ENCODE measurements around the gene C16orf78.

Gene C16orf78

GRCh38 chr16:49428808-49429207 is 55.2 kb downstream of the C16orf78 start:
- DNase-seq (ENCODE audit: low read depth, low spot score) = no peak
- Histone ChIP-seq H3K36me3 (ENCODE audit: control insufficient read depth, insufficient read depth, low read length) (no peaks in the 10 kb centered on the region), H3K4me3 (ENCODE audit: low read length) (no peak overlapping the region), H3K4me1 (ENCODE audit: control insufficient read depth, insufficient read depth, low read length) (no peaks in the 10 kb centered on the region), H3K27me3 (ENCODE audit: control insufficient read depth, insufficient read depth, low read length) (0 out of 2 replicates have a peak, but pooled peaks cover 2% of the 10 kb centered on the region), H3K27ac (ENCODE audit: low read length) (no peak overlapping the region), H3K9me3 (ENCODE audit: control insufficient read depth, insufficient read depth, low read length) (no peaks in the 10 kb centered on the region)
- no CpG with 5 or more reads among the region's 2 CpGs for WGBS (ENCODE audit: insufficient coverage, insufficient read length)

GRCh38 chr16:49431040-49431439 is 57.4 kb downstream of the C16orf78 start:
- DNase-seq (ENCODE audit: low read depth, low spot score) = no peak
- no peaks in the 10 kb centered on the region for H3K9me3 ChIP-seq (ENCODE audit: control insufficient read depth, insufficient read depth, low read length)
- no peaks in the 10 kb centered on the region for H3K36me3 ChIP-seq (ENCODE audit: control insufficient read depth, insufficient read depth, low read length)
- no peak overlapping the region for H3K27ac ChIP-seq (ENCODE audit: low read length)
- no CpG with 5 or more reads among the region's 9 CpGs for WGBS (ENCODE audit: insufficient coverage, insufficient read length)
- 0 out of 2 replicates have a peak, but pooled peaks cover 2% of the 10 kb centered on the region for H3K27me3 ChIP-seq (ENCODE audit: control insufficient read depth, insufficient read depth, low read length)
- H3K4me3 ChIP-seq (ENCODE audit: low read length) = no peak overlapping the region
- H3K4me1 ChIP-seq (ENCODE audit: control insufficient read depth, insufficient read depth, low read length) = no peaks in the 10 kb centered on the region

GRCh38 chr16:49431591-49432290 is 58.1 kb downstream of the C16orf78 start:
- H3K4me3 ChIP-seq (ENCODE audit: low read length) = no peak overlapping the region
- no peaks in the 10 kb centered on the region for H3K4me1 ChIP-seq (ENCODE audit: control insufficient read depth, insufficient read depth, low read length)
- H3K36me3 ChIP-seq (ENCODE audit: control insufficient read depth, insufficient read depth, low read length) = no peaks in the 10 kb centered on the region
- no peaks in the 10 kb centered on the region for H3K9me3 ChIP-seq (ENCODE audit: control insufficient read depth, insufficient read depth, low read length)
- no peak for DNase-seq (ENCODE audit: low read depth, low spot score)
- 0 out of 2 replicates have a peak, but pooled peaks cover 2% of the 10 kb centered on the region for H3K27me3 ChIP-seq (ENCODE audit: control insufficient read depth, insufficient read depth, low read length)
- H3K27ac ChIP-seq (ENCODE audit: low read length) = no peak overlapping the region
- WGBS (ENCODE audit: insufficient coverage, insufficient read length) = no CpG with 5 or more reads among the region's 11 CpGs

DNA sequence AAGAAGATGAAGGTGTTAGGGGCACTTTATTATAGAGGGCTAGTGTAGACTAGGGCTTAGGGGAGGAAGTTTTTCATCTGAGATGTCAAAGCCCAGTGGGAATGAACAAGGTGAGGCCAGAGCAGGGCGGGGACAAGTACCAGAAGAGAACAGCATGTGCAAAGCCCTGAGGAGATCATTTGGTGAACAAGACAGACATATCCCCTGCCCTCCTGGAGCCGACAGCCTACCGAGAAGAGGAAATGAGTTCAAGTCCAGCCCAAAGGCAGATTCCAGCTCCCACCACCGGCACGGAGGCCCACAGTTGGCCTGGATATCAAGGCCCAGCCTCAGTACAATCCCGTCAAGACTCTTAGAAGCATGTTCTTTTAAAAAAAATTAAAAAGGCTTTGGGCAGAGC is 61.1 kb downstream of the C16orf78 start:
- Histone ChIP-seq H3K4me1 (ENCODE audit: control insufficient read depth, insufficient read depth, low read length) (no peaks in the 10 kb centered on the region), H3K9me3 (ENCODE audit: control insufficient read depth, insufficient read depth, low read length) (no peaks in the 10 kb centered on the region), H3K27me3 (ENCODE audit: control insufficient read depth, insufficient read depth, low read length) (no peaks in the 10 kb centered on the region), H3K36me3 (ENCODE audit: control insufficient read depth, insufficient read depth, low read length) (no peaks in the 10 kb centered on the region), H3K27ac (ENCODE audit: low read length) (no peak overlapping the region), H3K4me3 (ENCODE audit: low read length) (no peak overlapping the region)
- no peak for DNase-seq (ENCODE audit: low read depth, low spot score)
- no CpG with 5 or more reads among the region's 6 CpGs for WGBS (ENCODE audit: insufficient coverage, insufficient read length)

DNA sequence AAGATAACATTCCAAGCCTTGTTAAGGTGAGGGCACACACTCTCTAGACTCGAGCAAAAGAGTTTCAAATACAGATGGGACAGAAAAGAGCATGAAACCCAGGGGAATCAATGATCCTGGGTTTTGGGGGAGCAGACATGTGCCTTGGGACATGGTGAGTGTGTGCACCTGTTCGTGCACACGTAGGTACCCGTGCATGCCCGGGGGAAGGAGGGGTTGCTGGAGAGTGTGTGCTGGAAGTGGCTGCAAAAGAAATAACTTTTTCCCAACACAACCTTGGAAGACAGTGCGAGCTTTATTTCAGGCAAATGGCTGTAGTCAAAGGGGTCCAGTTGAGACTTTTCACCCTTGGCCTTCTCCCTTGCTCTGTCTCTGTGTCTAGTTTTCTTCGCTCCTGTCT is 62.6 kb downstream of the C16orf78 start:
- Histone ChIP-seq H3K27me3 (ENCODE audit: control insufficient read depth, insufficient read depth, low read length) (no peaks in the 10 kb centered on the region), H3K4me1 (ENCODE audit: control insufficient read depth, insufficient read depth, low read length) (peaks cover 3% of the 10 kb centered on the region), H3K4me3 (ENCODE audit: low read length) (no peak overlapping the region), H3K27ac (ENCODE audit: low read length) (no peak overlapping the region), H3K36me3 (ENCODE audit: control insufficient read depth, insufficient read depth, low read length) (no peaks in the 10 kb centered on the region), H3K9me3 (ENCODE audit: control insufficient read depth, insufficient read depth, low read length) (no peaks in the 10 kb centered on the region)
- WGBS (ENCODE audit: insufficient coverage, insufficient read length) = no CpG with 5 or more reads among the region's 7 CpGs
- DNase-seq (ENCODE audit: low read depth, low spot score) = no peak

- no peak for DNase-seq (ENCODE audit: low read depth, low spot score)
- Histone ChIP-seq H3K9me3 (ENCODE audit: control insufficient read depth, insufficient read depth, low read length) (no peaks in the 10 kb centered on the region), H3K4me1 (ENCODE audit: control insufficient read depth, insufficient read depth, low read length) (peaks cover 3% of the 10 kb centered on the region), H3K27ac (ENCODE audit: low read length) (no peak overlapping the region), H3K4me3 (ENCODE audit: low read length) (no peak overlapping the region), H3K27me3 (ENCODE audit: control insufficient read depth, insufficient read depth, low read length) (no peaks in the 10 kb centered on the region), H3K36me3 (ENCODE audit: control insufficient read depth, insufficient read depth, low read length) (no peaks in the 10 kb centered on the region)
- no CpG with 5 or more reads among the region's 5 CpGs for WGBS (ENCODE audit: insufficient coverage, insufficient read length)
These were observed 63.7 kb downstream of the C16orf78 start for GRCh38 chr16:49437344-49437743.

GRCh38 chr16:49439050-49439449 is 65.4 kb downstream of the C16orf78 start:
- Histone ChIP-seq H3K36me3 (ENCODE audit: control insufficient read depth, insufficient read depth, low read length) (no peaks in the 10 kb centered on the region), H3K9me3 (ENCODE audit: control insufficient read depth, insufficient read depth, low read length) (no peaks in the 10 kb centered on the region), H3K4me3 (ENCODE audit: low read length) (no peak overlapping the region), H3K27me3 (ENCODE audit: control insufficient read depth, insufficient read depth, low read length) (no peaks in the 10 kb centered on the region), H3K27ac (ENCODE audit: low read length) (no peak overlapping the region), H3K4me1 (ENCODE audit: control insufficient read depth, insufficient read depth, low read length) (peaks cover 9% of the 10 kb centered on the region)
- no peak for DNase-seq (ENCODE audit: low read depth, low spot score)
- whole genome bisulfite sequencing (ENCODE audit: insufficient coverage, insufficient read length) = no CpG with 5 or more reads among the region's 7 CpGs

DNA sequence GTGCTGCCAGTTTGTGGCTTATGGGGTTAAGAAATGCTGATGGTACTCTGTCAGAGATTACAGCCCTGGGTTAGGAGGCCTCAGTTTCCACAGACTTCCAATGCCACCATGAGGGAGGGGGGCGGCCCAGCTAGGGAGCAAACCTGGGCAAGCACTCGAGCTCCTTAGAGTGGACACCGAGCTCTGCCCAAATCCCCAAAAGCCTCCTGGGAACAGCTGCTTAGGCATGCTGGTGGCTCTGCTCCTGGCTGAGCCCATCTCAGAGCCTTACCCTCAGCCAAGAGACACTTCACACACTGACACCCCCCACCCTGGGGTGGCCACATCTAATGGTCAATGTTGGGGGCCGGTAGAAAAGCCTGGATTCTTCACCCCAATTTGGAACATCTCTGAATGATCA is 66.1 kb downstream of the C16orf78 start:
- Histone ChIP-seq H3K4me3 (ENCODE audit: low read length) (no peak overlapping the region), H3K4me1 (ENCODE audit: control insufficient read depth, insufficient read depth, low read length) (peaks cover 10% of the 10 kb centered on the region), H3K36me3 (ENCODE audit: control insufficient read depth, insufficient read depth, low read length) (no peaks in the 10 kb centered on the region), H3K27me3 (ENCODE audit: control insufficient read depth, insufficient read depth, low read length) (no peaks in the 10 kb centered on the region), H3K9me3 (ENCODE audit: control insufficient read depth, insufficient read depth, low read length) (no peaks in the 10 kb centered on the region), H3K27ac (ENCODE audit: low read length) (no peak overlapping the region)
- DNase-seq (ENCODE audit: low read depth, low spot score) = no peak
- WGBS (ENCODE audit: insufficient coverage, insufficient read length) = no CpG with 5 or more reads among the region's 4 CpGs

GRCh38 chr16:49440156-49441065 is 66.8 kb downstream of the C16orf78 start:
- Histone ChIP-seq H3K4me3 (ENCODE audit: low read length) (no peak overlapping the region), H3K9me3 (ENCODE audit: control insufficient read depth, insufficient read depth, low read length) (no peaks in the 10 kb centered on the region), H3K36me3 (ENCODE audit: control insufficient read depth, insufficient read depth, low read length) (no peaks in the 10 kb centered on the region), H3K27ac (ENCODE audit: low read length) (no peak overlapping the region), H3K27me3 (ENCODE audit: control insufficient read depth, insufficient read depth, low read length) (no peaks in the 10 kb centered on the region), H3K4me1 (ENCODE audit: control insufficient read depth, insufficient read depth, low read length) (peaks cover 10% of the 10 kb centered on the region)
- WGBS (ENCODE audit: insufficient coverage, insufficient read length) = no CpG with 5 or more reads among the region's 20 CpGs
- no peak for DNase-seq (ENCODE audit: low read depth, low spot score)

DNA sequence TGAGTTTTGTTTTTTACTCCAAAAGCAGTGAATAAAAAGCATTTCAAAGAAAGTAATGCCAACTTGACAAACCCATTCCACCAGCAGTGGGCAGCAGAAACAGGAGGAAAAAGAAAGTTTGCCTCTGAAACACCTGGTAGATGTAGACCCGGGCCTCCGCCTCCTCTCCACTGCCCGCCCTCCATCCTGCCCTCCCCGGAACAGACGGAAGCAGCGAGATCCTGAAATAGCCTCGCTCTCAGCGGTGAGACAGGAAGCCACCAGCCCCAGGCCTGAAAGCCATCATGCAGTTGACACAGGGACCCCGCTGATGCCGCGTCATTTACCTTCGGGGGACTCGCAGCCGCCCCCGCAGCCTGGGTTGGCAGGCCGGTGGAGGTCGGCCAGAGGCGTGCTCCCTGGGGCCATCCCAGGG is 67.8 kb downstream of the C16orf78 start:
- no peaks in the 10 kb centered on the region for H3K9me3 ChIP-seq (ENCODE audit: control insufficient read depth, insufficient read depth, low read length)
- H3K4me3 ChIP-seq (ENCODE audit: low read length) = no peak overlapping the region
- H3K36me3 ChIP-seq (ENCODE audit: control insufficient read depth, insufficient read depth, low read length) = no peaks in the 10 kb centered on the region
- no peak overlapping the region for H3K27ac ChIP-seq (ENCODE audit: low read length)
- DNase-seq (ENCODE audit: low read depth, low spot score) = no peak
- no CpG with 5 or more reads among the region's 18 CpGs for WGBS (ENCODE audit: insufficient coverage, insufficient read length)
- no peaks in the 10 kb centered on the region for H3K27me3 ChIP-seq (ENCODE audit: control insufficient read depth, insufficient read depth, low read length)
- peaks cover 10% of the 10 kb centered on the region for H3K4me1 ChIP-seq (ENCODE audit: control insufficient read depth, insufficient read depth, low read length)

Data from iPS DF 6.9 (cell line).